ENCODE measurements around the gene KANK4.

GRCh38 chr1:62268315-62268714 lies 50.9 kb downstream of the KANK4 start:
- TF ChIP-seq CTCF (IDR thresholded peaks at IDR 0.05) (no peak), POLR2AphosphoS5 (IDR thresholded peaks at IDR 0.05) (no peak)
